Measurements from ENCODE around the gene ODAD4.

GRCh38 chr17:41919840-41920579 is 10.4 kb upstream of the ODAD4 start:
- TF ChIP-seq CTCF (IDR thresholded peaks at IDR 0.05 in 2 of 3, conservative IDR thresholded peaks at IDR 0.05 in 1 of 3; ENCODE audit: borderline replicate concordance in 1 of 3, insufficient read depth in 1 of 3, low read depth in 2 of 3, low read length in 2 of 3) (no peak), POLR2A (IDR thresholded peaks at IDR 0.05; ENCODE audit: borderline replicate concordance, extremely low read depth, insufficient read depth, insufficient read length) (no peak), TCF7L2 (IDR thresholded peaks at IDR 0.05; ENCODE audit: borderline replicate concordance, extremely low read depth, insufficient read depth, insufficient read length) (no peak), ATF3 (IDR thresholded peaks at IDR 0.05) (no peak), JUND (IDR thresholded peaks at IDR 0.05) (no peak), YY1 (IDR thresholded peaks at IDR 0.05; ENCODE audit: extremely low read depth, insufficient replicate concordance, low read depth, low read length) (no peak), ELF1 (IDR thresholded peaks at IDR 0.05; ENCODE audit: borderline replicate concordance, low read depth) (no peak), EZH2phosphoT487 (IDR thresholded peaks at IDR 0.05; ENCODE audit: borderline replicate concordance) (no peak), RAD21 (IDR thresholded peaks at IDR 0.05; ENCODE audit: low read depth) (no peak)
